ENCODE results near the gene ARHGEF11.

GRCh38 chr1:157081707-157082106 lies 36.2 kb upstream of the ARHGEF11 start:
- TF ChIP-seq, protein P1, sequence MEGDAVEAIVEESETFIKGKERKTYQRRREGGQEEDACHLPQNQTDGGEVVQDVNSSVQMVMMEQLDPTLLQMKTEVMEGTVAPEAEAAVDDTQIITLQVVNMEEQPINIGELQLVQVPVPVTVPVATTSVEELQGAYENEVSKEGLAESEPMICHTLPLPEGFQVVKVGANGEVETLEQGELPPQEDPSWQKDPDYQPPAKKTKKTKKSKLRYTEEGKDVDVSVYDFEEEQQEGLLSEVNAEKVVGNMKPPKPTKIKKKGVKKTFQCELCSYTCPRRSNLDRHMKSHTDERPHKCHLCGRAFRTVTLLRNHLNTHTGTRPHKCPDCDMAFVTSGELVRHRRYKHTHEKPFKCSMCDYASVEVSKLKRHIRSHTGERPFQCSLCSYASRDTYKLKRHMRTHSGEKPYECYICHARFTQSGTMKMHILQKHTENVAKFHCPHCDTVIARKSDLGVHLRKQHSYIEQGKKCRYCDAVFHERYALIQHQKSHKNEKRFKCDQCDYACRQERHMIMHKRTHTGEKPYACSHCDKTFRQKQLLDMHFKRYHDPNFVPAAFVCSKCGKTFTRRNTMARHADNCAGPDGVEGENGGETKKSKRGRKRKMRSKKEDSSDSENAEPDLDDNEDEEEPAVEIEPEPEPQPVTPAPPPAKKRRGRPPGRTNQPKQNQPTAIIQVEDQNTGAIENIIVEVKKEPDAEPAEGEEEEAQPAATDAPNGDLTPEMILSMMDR (IDR thresholded peaks at IDR 0.05 in 2 of 3, conservative IDR thresholded peaks at IDR 0.05 in 1 of 3; ENCODE audit: insufficient read depth in 2 of 3, low read depth in 1 of 3, low read length in 3 of 3): no peak
- no peak for TF ChIP-seq TAF1 (IDR thresholded peaks at IDR 0.05; ENCODE audit: control insufficient read depth, extremely low read depth, insufficient read depth, low read length, severe bottlenecking)
- TF ChIP-seq PTBP1 (IDR thresholded peaks at IDR 0.05; ENCODE audit: low read depth, low read length): no peak
- TF ChIP-seq E2F5 (CRISPR knock-in tag; IDR thresholded peaks at IDR 0.05): no peak
- no peak for TF ChIP-seq POLR2A (conservative IDR thresholded peaks at IDR 0.05)
- no peak for TF ChIP-seq NONO (IDR thresholded peaks at IDR 0.05; ENCODE audit: low read depth in 2 of 2, low read length in 1 of 2)
- TF ChIP-seq, protein P2, sequence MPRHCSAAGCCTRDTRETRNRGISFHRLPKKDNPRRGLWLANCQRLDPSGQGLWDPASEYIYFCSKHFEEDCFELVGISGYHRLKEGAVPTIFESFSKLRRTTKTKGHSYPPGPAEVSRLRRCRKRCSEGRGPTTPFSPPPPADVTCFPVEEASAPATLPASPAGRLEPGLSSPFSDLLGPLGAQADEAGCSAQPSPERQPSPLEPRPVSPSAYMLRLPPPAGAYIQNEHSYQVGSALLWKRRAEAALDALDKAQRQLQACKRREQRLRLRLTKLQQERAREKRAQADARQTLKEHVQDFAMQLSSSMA (CRISPR knock-in tag; IDR thresholded peaks at IDR 0.05): no peak
- TF ChIP-seq E2F6 (IDR thresholded peaks at IDR 0.05; ENCODE audit: borderline replicate concordance in 1 of 2, extremely low read depth in 1 of 2, insufficient read depth in 1 of 2, insufficient read length in 1 of 2, low read depth in 1 of 2, low read length in 1 of 2, poor library complexity in 1 of 2, severe bottlenecking in 1 of 2): no peak
- no peak for TF ChIP-seq FOXM1 (IDR thresholded peaks at IDR 0.05; ENCODE audit: low read depth)
- no peak for TF ChIP-seq FOXM1 (CRISPR knock-in tag; IDR thresholded peaks at IDR 0.05; ENCODE audit: low read depth)

Measured in K562 (cell line).